ENCODE results near the gene PHTF1. TPM values are rescaled to one million over a fixed set of nuclear protein-coding genes. Genes with fewer than 3 reads are reported as not detected.
A peak's percentile ranks its signal among the peaks of the same experiment; 100 is the strongest.

Gene PHTF1
- total RNA-seq, 1 donor from 2014 or later, result 48.5 TPM

GRCh38 chr1:113663165-113663951 lies 95.9 kb downstream of the PHTF1 start:
- Mint-ChIP-seq H3K9me3 (peaks cover 14% of the 10 kb centered on the region), H3K4me1 (peaks cover 21% of the 10 kb centered on the region), H3K27me3 (ENCODE audit: low read depth) (no peaks in the 10 kb centered on the region), H3K36me3 (ENCODE audit: low read depth) (peaks cover 16% of the 10 kb centered on the region), H3K4me3 (no peak overlapping the region), H3K27ac (ENCODE audit: unreplicated experiment) (no peak overlapping the region)
- DNase-seq (ENCODE audit: low read depth, low spot score), result no peak
- no peak for TF ChIP-seq CTCF (conservative IDR thresholded peaks at IDR 0.05)

- H3K36me3 Mint-ChIP-seq (ENCODE audit: low read depth), result peaks cover 12% of the 10 kb centered on the region
- no peak overlapping the region for H3K4me3 Mint-ChIP-seq
Measured at GRCh38 chr1:113662101-113662500, 97.2 kb downstream of the PHTF1 start.

GRCh38 chr1:113660088-113660487 lies 99.2 kb downstream of the PHTF1 start:
- H3K36me3 Mint-ChIP-seq (ENCODE audit: low read depth), result peaks cover 2% of the 10 kb centered on the region
- no peak overlapping the region for H3K4me3 Mint-ChIP-seq
- DNase-seq (ENCODE audit: low read depth, low spot score), result no peak
- H3K9me3 Mint-ChIP-seq, result no peaks in the 10 kb centered on the region
- H3K27ac Mint-ChIP-seq (ENCODE audit: unreplicated experiment), result peak overlapping the region; percentile 65
- peaks cover 21% of the 10 kb centered on the region for H3K4me1 Mint-ChIP-seq
- H3K27me3 Mint-ChIP-seq (ENCODE audit: low read depth), result no peaks in the 10 kb centered on the region
- no peak for TF ChIP-seq CTCF (conservative IDR thresholded peaks at IDR 0.05)

More at GRCh38 chr1:113662101-113662500, 97.2 kb downstream of the PHTF1 start:
- Mint-ChIP-seq H3K27me3 (ENCODE audit: low read depth) (no peaks in the 10 kb centered on the region), H3K27ac (ENCODE audit: unreplicated experiment) (no peak overlapping the region), H3K4me1 (peaks cover 21% of the 10 kb centered on the region), H3K9me3 (peaks cover 10% of the 10 kb centered on the region)
- no peak for DNase-seq (ENCODE audit: low read depth, low spot score)
- TF ChIP-seq CTCF (conservative IDR thresholded peaks at IDR 0.05), result no peak

- H3K9me3 Mint-ChIP-seq, result no peaks in the 10 kb centered on the region
- no peak for TF ChIP-seq CTCF (conservative IDR thresholded peaks at IDR 0.05)
- no peak overlapping the region for H3K4me3 Mint-ChIP-seq
- peak overlapping the region; percentile 65 for H3K27ac Mint-ChIP-seq (ENCODE audit: unreplicated experiment)
- H3K36me3 Mint-ChIP-seq (ENCODE audit: low read depth), result peaks cover 2% of the 10 kb centered on the region
- H3K4me1 Mint-ChIP-seq, result peaks cover 21% of the 10 kb centered on the region
- H3K27me3 Mint-ChIP-seq (ENCODE audit: low read depth), result no peaks in the 10 kb centered on the region
- no peak for DNase-seq (ENCODE audit: low read depth, low spot score)
Measured at GRCh38 chr1:113659556-113659955, 99.7 kb downstream of the PHTF1 start.

GRCh38 chr1:113659035-113659434 lies 100.3 kb downstream of the PHTF1 start:
- no peak for DNase-seq (ENCODE audit: low read depth, low spot score)
- Mint-ChIP-seq H3K4me3 (no peak overlapping the region), H3K36me3 (ENCODE audit: low read depth) (peaks cover 1% of the 10 kb centered on the region), H3K27me3 (ENCODE audit: low read depth) (no peaks in the 10 kb centered on the region), H3K27ac (ENCODE audit: unreplicated experiment) (peak overlapping the region; percentile 65), H3K9me3 (no peaks in the 10 kb centered on the region), H3K4me1 (peaks cover 21% of the 10 kb centered on the region)
- no peak for TF ChIP-seq CTCF (conservative IDR thresholded peaks at IDR 0.05)

Data from neural crest cell (in vitro differentiated cells).